Smooth muscle cell (in vitro differentiated cells): ENCODE measurements around the gene PMFBP1. TPM values are rescaled to one million over a fixed set of nuclear protein-coding genes. Genes with fewer than 3 reads are reported as not detected.

Experiments
- DNase-seq: peaks from one replicate; lab custom pipeline; 2025; ENCODE audit not compliant: unreplicated experiment; lab: John Stamatoyannopoulos, UW
- H2AFZ ChIP-seq: fragments of 200-600 bp; sonication (generic); 2 replicates; pipeline ENCODE4 v1.6.0; 2016; ENCODE audit warnings: antibody characterized with exemption, low read depth, mild to moderate bottlenecking
- H3F3A ChIP-seq: fragments of 200-600 bp; sonication (generic); 2 replicates; pipeline ENCODE4 v1.6.0; 2017; ENCODE audit warnings: antibody characterized with exemption, low read depth
- H3K27ac ChIP-seq: fragments of 200-600 bp; sonication (generic); 2 replicates; pipeline ENCODE4 v1.5.1; 2016; ENCODE audit warnings: low read depth, mild to moderate bottlenecking
- H3K27me3 ChIP-seq: fragments of 200-600 bp; sonication (generic); 2 replicates; pipeline ENCODE4 v1.6.1; 2016; ENCODE audit warnings: low read depth, mild to moderate bottlenecking
- H3K36me3 ChIP-seq: fragments of 200-600 bp; sonication (generic); 2 replicates; pipeline ENCODE4 v1.5.1; 2016; ENCODE audit warnings: low read depth
- H3K4me1 ChIP-seq: fragments of 200-600 bp; sonication (generic); 2 replicates; pipeline ENCODE4 v1.5.1; 2016; ENCODE audit warnings: low read depth
- H3K4me2 ChIP-seq: fragments of 200-600 bp; sonication (generic); 2 replicates; pipeline ENCODE4 v1.6.0; 2016; ENCODE audit warnings: mild to moderate bottlenecking
- H3K4me3 ChIP-seq: fragments of 200-600 bp; sonication (generic); 2 replicates; pipeline ENCODE4 v1.5.1; 2016; ENCODE audit warnings: mild to moderate bottlenecking
- H3K79me2 ChIP-seq: fragments of 200-600 bp; sonication (generic); 2 replicates; pipeline ENCODE4 v1.6.0; 2016; ENCODE audit warnings: low read depth, mild to moderate bottlenecking
- H3K9ac ChIP-seq: fragments of 200-600 bp; sonication (generic); 2 replicates; pipeline ENCODE4 v1.6.0; 2016; ENCODE audit warnings: low read depth
- H3K9me3 ChIP-seq: fragments of 200-600 bp; sonication (generic); replicated peaks from 2 replicates; pipeline ENCODE4 v1.5.1; 2016; ENCODE audit warnings: low read depth
- H4K20me1 ChIP-seq: fragments of 200-600 bp; sonication (generic); 2 replicates; pipeline ENCODE4 v1.6.0; 2016; ENCODE audit warnings: low read depth
- CTCF ChIP-seq: fragments of 200-600 bp; sonication (generic); IDR thresholded peaks from 2 replicates; pipeline ENCODE4 v1.5.1; 2017; ENCODE audit warnings: borderline replicate concordance, mild to moderate bottlenecking, antibody characterized with exemption; ENCODE audit not compliant: insufficient read depth, poor library complexity, severe bottlenecking
- WGBS: methylation state at CpG from one replicate; pipeline ENCODE4 v1.1.7; 2016; ENCODE audit warnings: low lambda C conversion rate; 5-methylcytosine and 5-hydroxymethylcytosine counted together
- polyA plus RNA-seq: library from polyadenylated mRNA; unstranded; fragments of >200 nt; fragmentation: Nextera tagmentation; extraction: Ambion mirVana; gene quantifications from 2 replicates; pipeline ENCODE4 v1.2.1, GENCODE V29; 2016
- total RNA-seq: library from RNA; depleted of rRNA; stranded (reverse); fragments of >200 nt; gene quantifications from 2 replicates; pipeline ENCODE4 v1.2.3, GENCODE V29; 2014

The PMFBP1 gene
- total and polyA plus RNA-seq, 2 experiments from 2014 or later = 0.31 to 0.80 TPM

- 93% methylated on average over 4 of the region's 4 CpGs for WGBS
- Histone ChIP-seq H3K9me3 (no peaks in the 10 kb centered on the region), H3K27me3 (no peaks in the 10 kb centered on the region), H2AFZ (no peak overlapping the region), H3F3A (no peaks in the 10 kb centered on the region), H3K79me2 (no peaks in the 10 kb centered on the region), H3K9ac (no peak overlapping the region), H3K27ac (no peak overlapping the region), H3K4me1 (no peaks in the 10 kb centered on the region), H3K4me2 (no peak overlapping the region), H3K4me3 (no peak overlapping the region), H4K20me1 (no peaks in the 10 kb centered on the region), H3K36me3 (no peaks in the 10 kb centered on the region)
- no peak for TF ChIP-seq CTCF
- no peak for DNase-seq
Observed at GRCh38 chr16:72138064-72138572, 33.8 kb downstream of the PMFBP1 start.

- TF ChIP-seq CTCF = no peak
- H3K4me2 ChIP-seq = no peak overlapping the region
- H2AFZ ChIP-seq = no peak overlapping the region
- DNase-seq = no peak
- no peaks in the 10 kb centered on the region for H3K4me1 ChIP-seq
- H3K9ac ChIP-seq = no peak overlapping the region
- no peaks in the 10 kb centered on the region for H3K9me3 ChIP-seq
- no peaks in the 10 kb centered on the region for H3K27me3 ChIP-seq
- H3K36me3 ChIP-seq = no peaks in the 10 kb centered on the region
- WGBS = 96% methylated on average over 15 of the region's 15 CpGs
- no peaks in the 10 kb centered on the region for H3F3A ChIP-seq
- no peaks in the 10 kb centered on the region for H4K20me1 ChIP-seq
- H3K4me3 ChIP-seq = no peak overlapping the region
- H3K79me2 ChIP-seq = no peaks in the 10 kb centered on the region
- no peak overlapping the region for H3K27ac ChIP-seq
Observed at GRCh38 chr16:72137380-72138063, 34.4 kb downstream of the PMFBP1 start.

GRCh38 chr16:72134507-72134906, 37.4 kb downstream of the PMFBP1 start:
- no peaks in the 10 kb centered on the region for H3K27me3 ChIP-seq
- H3K9me3 ChIP-seq = no peaks in the 10 kb centered on the region
- H3K36me3 ChIP-seq = no peaks in the 10 kb centered on the region
- H3K9ac ChIP-seq = no peak overlapping the region
- no peak for TF ChIP-seq CTCF
- H3K4me2 ChIP-seq = no peak overlapping the region
- H3K27ac ChIP-seq = no peak overlapping the region
- no peaks in the 10 kb centered on the region for H3F3A ChIP-seq
- H3K4me1 ChIP-seq = no peaks in the 10 kb centered on the region
- H2AFZ ChIP-seq = no peak overlapping the region
- 91% methylated on average over 2 of the region's 2 CpGs for WGBS
- DNase-seq = no peak
- H3K4me3 ChIP-seq = no peak overlapping the region
- H4K20me1 ChIP-seq = no peaks in the 10 kb centered on the region
- H3K79me2 ChIP-seq = no peaks in the 10 kb centered on the region

- H3K4me3 ChIP-seq = no peak overlapping the region
- no peak overlapping the region for H2AFZ ChIP-seq
- no peaks in the 10 kb centered on the region for H3F3A ChIP-seq
- H3K27ac ChIP-seq = no peak overlapping the region
- no peak overlapping the region for H3K9ac ChIP-seq
- H3K4me2 ChIP-seq = no peak overlapping the region
- H3K36me3 ChIP-seq = no peaks in the 10 kb centered on the region
- no peaks in the 10 kb centered on the region for H3K9me3 ChIP-seq
- WGBS = 94% methylated on average over 3 of the region's 3 CpGs
- peaks cover 5% of the 10 kb centered on the region for H3K4me1 ChIP-seq
- no peak for DNase-seq
- no peaks in the 10 kb centered on the region for H3K79me2 ChIP-seq
- no peaks in the 10 kb centered on the region for H4K20me1 ChIP-seq
- no peaks in the 10 kb centered on the region for H3K27me3 ChIP-seq
- no peak for TF ChIP-seq CTCF
Observed at GRCh38 chr16:72132726-72133125, 39.2 kb downstream of the PMFBP1 start.
